ENCODE measurements around the gene ENG. TPM values are rescaled to one million over a fixed set of nuclear protein-coding genes. Genes with fewer than 3 reads are reported as not detected.

ENG gene
- polyA plus RNA-seq, 4 donors: 80.0 to 96.4 (median 94.8) TPM

DNA sequence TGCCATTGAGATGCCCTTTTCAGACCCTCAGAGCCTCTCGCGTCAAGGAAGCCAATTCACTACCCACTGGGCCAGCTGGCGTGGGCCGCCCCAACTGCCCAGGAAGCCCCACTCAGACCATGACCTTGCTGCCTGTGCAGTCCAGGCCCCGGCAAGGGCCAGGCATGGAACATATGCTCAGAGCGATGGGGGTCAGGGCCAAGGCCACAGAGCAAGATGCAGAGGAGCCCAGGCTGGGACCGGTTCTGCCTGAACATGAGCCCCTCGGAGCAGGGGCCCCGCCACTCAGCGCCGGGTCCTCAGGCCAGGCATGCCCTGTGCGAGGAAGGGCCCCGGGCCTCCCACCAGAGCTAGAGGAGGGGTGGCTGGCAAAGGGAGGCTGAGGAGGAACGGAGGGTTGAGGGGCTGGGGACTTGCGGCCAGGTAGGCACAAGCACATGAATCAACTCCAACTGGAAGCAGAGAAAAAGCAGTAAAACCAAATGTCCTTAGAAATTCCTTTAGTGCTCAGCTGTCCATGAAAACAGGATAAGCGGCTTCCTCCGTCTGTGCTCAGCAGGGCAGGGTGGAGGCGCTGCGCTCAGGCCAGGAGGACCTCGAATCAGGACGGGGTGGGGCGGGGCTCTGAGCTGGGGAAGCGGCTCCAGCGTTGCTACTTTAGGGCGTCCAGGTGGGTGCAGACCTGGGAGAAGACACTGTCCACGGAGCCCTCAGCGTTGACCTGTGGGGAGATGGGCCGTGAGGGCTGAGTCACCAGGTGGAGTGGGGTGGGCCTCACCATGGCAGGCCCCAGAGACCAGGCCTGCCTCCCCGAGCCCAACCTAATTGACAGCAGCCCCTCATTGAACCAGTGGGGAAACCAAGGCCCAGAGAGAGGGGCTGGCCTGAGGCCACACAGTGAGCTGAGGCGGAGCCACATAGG lies 13.2 kb upstream of the ENG start:
- no peak for DNase-seq (ENCODE audit: low read depth in 4 of 4, low spot score in 3 of 4)

DNA sequence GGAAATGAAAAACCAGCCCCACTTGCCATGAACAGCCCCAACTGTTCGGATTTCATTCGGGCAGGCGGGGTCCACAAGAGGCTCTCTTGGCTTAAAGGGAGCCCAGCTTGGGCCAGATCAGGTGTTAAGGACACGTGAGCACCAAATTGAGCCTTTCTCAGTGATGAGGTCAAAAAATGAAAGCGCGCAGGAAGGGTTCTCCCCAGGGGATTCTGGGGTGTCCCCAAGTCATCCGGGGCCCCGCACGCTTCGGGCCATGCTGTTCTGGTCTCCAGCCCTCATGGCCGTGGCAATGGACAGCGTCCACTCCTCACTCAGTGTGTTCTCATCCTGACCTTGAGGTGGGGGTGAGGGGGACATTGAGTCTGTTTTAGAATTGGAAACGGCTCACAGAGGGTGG lies 12.1 kb upstream of the ENG start:
- DNase-seq (ENCODE audit: low read depth in 4 of 4, low spot score in 3 of 4): no peak

DNA sequence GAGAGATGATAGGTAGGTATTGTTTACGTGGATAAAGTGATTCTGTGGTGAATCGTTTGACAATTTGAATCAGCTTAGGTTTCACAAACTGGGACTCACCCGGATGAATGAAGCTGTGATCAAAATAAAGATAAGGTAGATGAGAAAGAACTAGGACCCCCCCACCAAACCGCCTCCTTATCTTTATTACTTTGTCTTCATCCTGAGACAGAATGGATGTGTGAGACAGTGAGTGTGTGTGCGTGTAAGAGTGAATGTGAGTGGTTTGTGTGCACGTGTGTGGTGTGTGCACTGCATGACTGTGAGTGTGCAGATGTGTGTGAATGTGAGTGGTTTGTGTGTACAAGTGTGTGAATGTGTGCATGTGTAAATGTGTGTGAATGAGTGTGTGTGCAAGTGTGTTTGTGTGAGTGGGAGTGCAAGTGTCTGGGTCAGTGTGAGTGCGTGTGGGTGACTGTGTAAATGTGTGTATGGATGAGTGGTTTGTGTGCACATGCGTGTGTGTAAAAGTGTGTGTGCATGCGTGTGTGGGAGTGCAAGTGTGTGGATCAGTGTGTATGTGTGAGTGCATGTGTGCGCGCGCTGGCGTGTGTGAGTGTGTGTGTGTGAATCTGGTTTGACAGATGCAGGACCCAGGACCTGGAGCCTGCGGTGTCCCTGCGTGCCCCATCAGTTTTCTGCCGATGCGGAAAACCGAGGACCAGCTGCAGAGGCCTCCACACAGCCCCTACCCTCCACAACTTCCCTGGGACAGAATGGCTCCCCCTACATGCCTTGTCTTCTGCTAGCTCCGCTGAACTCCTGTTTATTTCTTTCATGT lies 11.4 kb upstream of the ENG start:
- DNase-seq (ENCODE audit: low read depth in 4 of 4, low spot score in 3 of 4): no peak

DNA sequence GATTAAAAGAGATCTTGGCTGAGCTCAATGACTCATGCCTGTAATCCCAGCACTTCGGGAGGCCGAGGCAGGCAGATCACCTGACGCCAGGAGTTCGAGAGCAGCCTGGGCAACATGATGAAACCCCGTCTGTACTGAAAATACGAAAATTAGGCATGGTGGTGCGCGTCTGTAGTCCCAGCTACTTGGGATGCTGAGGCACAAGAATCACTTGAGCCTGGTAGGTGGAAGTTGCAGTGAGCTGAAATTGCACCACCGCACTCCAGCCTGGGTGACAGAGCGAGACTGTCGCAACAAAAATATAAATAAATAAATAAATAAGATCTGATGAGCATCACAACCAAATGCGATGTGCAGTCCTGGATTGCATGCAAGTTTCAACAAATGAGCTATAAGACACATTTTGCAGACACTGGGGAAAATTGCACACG lies 8.7 kb upstream of the ENG start:
- DNase-seq (ENCODE audit: low read depth in 4 of 4, low spot score in 3 of 4): no peak

DNA sequence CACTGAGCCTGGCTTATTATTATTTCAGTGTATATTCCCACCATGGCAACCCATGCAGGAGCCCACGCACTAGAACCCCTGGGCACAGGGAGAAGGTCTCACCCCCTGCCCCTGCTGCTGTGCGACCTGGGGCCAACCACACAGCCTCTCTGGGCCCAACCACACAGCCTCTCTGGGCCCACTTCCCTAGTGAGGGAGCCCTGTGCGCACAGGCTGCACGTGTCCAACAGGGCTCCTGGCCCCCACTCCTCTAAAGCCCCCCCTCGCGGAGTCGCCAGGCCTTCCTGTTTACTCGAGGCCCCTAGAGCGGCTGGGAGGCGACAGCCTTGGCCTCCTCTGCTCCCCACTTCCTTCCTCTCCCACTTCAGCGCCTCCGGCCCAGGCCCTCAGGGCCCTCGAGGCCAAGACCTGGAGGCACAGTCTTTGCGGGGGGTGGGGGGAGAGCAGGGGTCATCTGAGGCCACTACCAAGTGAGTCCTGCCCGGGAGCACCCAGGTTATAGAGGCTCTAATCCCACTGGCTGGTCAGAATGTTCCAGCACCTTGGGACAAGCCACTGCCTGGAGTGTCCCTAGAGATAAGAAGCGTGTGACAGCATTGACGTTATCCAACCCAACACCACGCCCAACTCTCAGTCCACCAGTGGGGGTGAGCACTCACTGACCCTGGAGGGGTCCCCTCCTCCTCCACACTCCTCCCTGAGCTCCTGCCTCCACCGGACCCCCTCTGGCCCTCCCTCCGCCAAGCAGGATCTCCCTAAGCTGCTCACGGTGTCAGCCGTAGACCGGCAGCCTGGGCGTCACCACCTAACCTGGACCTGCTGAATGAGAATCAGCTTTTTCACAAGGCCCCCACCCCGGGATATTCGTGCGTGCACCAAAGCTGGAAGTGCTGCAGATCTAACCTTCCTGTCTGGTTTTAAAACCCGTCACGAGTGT lies 7.9 kb upstream of the ENG start:
- no peak for DNase-seq (ENCODE audit: low read depth in 4 of 4, low spot score in 3 of 4)

DNA sequence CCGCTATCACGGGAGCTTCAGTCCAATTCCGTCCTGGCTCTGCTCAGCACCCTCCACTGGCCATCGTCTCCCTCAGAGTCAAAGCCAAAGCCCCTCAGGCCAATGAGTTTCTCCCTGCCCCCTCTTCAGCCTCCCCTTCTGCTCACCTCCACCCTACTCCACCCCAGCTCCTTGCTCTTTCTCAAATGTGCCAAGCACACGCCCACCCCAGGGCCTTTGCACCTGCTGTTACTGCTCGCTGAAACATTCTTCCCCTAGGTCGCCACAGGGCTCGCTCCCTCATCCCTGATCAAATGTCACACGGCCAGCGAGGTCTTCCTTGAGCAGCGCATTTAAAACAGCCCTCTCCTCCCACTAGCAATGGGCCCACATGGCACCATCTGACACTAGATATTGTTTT lies 6.3 kb upstream of the ENG start:
- DNase-seq (ENCODE audit: low read depth in 4 of 4, low spot score in 3 of 4): no peak

DNA sequence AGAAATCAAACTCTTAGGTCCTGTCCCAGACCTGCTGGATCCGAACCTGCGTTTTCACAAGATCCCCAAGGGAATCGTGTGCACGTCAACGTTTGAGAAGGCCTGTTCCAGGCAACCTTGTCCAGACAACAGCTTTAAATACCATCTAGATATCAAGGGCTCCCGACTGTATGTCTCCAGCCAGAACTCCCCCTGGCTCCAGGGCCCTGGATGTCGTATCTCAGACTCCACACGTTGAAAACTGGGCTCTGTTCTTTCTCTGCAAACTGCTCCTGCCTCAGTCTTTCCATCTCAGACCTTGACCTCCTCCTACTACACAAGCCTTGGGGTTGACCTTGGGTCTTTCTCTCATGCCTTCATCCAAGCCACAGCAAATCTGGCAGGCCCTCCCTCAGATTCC lies 5.8 kb upstream of the ENG start:
- no peak for DNase-seq (ENCODE audit: low read depth in 4 of 4, low spot score in 3 of 4)

DNA sequence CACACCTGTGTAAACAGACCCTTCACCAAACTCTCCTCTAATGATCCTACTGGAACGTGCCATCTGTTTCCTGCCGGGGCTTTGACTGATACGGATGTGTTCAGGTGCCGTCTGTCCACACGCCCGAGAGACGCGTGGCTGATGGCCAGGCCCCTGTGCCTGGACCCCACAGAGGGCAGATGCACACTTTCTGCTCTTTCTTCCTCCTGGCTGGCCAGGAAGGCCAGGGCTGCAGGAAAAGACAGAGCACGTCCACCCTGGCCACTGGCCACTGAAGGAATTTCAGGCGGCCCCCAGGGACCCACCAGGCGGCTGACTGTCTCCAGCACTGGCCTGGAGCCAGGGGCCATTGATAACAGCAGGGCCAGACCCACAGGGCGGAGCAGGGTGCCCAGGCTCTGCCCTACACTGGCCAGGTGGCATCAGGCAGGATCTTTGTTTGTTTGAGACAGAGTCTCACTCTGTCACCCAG lies 3.6 kb upstream of the ENG start:
- no peak for DNase-seq (ENCODE audit: low read depth in 4 of 4, low spot score in 3 of 4)

DNA sequence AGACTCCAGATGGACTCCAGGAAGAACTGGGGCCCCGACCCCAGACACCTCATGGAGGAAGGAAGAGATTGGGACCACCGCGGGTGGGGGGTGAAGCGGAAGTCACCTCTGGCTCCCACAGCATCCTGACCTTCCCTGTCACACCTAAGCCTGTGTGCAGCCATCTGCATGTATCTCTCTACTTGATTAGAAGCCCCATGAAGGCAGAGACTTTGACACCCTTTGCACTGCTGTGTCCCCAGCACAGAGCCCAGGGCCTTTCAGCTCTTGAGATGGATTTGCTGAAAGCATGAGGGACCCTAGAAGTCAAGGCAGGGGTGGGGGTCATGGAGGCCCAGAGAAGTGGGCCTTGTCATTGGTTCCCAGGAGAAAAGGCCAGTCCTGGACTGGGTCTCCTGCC lies 2.8 kb upstream of the ENG start:
- DNase-seq (ENCODE audit: low read depth in 4 of 4, low spot score in 3 of 4): no peak

DNA sequence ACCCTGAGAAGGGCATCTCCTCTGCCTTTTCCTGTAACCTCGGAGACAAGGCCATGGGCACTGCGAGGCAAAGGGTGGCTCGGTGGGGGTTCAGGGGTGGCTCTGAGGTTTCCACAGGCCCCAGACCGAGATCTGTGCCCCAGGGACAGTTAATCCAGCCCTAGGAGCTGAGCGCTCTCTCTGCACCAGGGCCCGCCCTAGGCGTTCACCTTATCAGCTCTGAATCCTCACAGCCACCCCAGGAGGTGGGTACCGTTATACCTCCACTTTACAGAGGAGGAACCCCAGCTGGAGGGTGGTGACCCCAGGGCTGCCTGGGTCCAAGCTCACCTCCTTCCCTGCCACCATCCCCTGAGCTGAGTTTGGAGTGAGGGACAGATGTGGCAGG lies 2.3 kb upstream of the ENG start:
- no peak for DNase-seq (ENCODE audit: low read depth in 4 of 4, low spot score in 3 of 4)

DNA sequence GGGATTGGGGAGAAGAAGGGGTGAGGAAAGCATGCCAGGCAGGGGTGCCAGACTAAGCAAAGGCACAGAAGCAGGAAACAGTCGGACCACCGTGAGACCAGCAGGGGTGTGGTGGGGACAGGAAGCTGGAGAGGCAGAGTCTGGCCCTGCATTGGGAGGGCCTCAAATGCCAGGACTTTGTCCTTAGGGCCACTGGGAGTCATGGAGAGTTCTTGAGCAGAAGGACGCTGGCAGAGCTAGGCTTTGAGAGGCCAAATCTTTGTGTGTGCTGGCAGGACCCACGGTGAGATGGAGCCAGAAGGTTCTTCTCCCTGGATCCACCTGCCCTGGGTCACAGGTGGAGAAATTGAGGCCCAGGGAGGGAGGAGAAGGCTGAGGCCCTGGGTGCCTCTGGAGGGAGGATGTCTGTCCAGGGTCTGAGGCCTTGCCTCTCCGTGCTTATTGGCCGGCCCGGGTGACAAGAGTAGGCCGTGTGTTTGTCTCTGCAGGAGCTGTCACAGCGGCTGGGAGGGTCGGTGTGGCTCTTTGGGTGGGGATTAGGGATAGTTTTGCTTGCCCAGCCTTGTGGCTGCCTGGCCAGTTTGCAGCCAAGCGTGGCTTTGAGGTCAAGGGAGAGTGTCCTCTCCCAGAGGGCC lies 1.8 kb upstream of the ENG start:
- no peak for DNase-seq (ENCODE audit: low read depth in 4 of 4, low spot score in 3 of 4)

DNA sequence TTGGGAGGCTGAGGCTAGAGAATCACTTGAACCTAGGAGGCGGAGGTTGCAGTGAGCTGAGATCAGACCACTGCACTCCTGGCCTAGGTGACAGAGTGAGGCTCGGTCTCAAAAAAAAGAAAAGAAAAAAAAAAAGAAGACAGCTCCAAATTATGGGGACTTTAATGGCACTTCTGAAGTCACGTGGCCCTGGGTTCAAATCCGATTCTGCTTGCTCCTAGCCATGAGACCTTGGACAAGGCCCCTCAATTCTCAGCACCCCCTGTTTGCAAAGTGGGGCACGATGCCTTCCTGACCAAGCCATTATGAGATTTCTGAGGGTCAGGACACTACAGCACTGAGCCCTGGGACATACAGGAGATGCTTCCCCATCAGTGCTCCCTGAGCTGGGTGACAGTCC lies 1.1 kb upstream of the ENG start:
- no peak for DNase-seq (ENCODE audit: low read depth in 4 of 4, low spot score in 3 of 4)

DNA sequence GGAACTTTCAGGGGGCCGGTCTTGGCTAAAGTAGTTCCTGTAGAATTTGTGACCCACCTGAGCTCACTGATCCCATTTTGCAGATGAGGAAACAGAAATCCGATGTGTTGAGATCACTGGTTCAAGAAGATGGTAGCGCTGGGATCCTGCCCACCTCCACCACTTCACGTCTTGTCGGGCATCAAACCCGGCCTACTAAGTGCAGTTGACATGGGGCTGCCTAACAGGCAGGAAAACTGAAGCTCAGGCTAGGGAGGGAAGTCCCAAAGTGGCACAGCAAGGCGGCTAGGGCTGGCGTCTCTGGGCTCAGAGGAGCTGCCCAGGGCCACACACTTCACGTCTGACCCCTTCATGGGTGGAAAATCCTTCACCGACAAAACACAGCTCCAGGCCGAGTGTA lies 502 bp upstream of the ENG start:
- DNase-seq (ENCODE audit: low read depth in 4 of 4, low spot score in 3 of 4): no peak

DNA sequence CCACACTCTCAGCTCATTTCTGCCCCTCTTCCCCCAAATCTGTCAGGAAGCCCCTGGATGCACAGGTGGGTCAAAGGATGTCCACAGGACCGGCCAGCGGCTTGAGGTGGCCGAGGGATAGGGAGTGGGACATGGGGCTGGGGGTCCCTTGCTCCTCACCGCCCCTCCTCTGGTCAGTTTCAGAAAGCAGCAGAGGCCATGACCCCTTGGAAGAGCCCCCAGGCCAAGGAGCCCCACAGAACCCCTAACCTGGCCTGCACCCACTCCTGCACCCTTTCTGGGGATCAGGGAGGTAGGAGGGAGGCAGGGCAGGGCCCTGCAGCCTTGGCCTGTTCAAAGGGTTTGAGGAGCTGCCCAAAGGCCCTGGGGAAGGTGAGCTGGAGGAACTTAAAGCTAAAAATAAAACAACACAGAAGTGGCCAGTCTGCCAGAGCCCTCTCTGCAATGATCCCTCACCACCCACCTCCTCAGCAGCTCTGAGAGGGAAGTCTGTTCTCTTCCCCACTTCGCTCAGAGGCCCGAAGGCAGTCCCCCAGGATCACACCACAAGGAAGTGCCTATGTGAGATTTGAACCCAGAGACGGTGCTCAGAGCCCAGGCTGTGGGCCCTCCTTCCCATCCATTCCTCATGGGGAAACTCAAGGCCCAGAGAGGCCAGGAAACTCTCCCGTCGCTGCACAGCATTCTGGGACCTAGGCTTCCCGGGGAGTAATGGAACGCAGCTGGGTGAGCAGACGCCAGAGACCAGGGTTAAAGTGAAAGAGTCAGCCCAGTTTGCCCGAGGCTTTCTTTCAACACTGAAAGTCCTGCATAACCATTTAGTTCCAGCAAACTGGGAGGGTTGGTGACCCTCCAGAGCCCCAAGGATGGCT lies 910 bp downstream of the ENG start:
- no peak for DNase-seq (ENCODE audit: low read depth in 4 of 4, low spot score in 3 of 4)

DNA sequence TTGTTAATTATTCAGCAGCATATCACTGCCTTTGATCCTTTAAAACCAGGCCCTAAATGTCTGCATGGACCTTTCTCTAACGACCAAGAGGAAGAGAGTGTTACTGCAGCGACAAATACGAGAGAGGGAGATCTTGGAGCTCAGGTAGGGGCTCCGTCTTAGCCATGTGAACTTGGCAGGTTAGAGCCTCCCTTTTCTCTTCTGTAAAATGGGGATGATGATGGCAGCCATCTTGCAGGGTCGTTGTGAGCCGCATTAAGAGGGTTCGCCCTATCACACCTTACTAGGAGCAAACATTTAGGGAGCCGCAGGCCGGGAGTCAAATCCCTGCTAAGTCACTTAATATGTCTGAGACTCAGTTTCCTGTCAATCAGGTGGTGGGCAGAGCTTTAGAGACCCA lies 1.6 kb downstream of the ENG start:
- DNase-seq (ENCODE audit: low read depth in 4 of 4, low spot score in 3 of 4): no peak

DNA sequence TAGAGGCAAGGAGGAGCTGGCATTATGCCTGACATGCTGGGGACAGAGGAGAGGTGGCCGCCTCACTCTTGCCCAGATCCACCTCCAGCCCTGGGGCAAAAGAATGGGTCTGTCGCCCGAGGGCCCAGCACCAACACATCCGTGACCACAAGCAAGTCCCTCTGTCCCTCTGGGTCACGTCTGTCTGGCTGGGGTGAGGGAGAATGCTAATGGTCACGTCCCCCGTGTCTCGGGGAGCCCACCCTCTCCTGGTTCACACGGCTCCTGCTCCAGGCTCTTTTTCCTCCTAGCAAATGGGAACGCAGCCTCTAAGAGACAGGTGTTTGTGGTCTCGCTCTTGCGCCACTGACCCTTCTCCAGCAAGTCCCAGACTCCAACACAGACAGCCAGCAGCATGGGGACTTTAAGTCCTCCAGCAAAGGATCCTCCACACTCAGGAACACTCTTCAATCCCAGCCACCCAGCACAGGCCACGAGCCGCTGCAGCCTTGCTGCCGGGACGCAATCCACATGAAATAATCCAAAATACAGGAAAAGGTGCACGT lies 4.1 kb downstream of the ENG start:
- DNase-seq (ENCODE audit: low read depth in 4 of 4, low spot score in 3 of 4): no peak

DNA sequence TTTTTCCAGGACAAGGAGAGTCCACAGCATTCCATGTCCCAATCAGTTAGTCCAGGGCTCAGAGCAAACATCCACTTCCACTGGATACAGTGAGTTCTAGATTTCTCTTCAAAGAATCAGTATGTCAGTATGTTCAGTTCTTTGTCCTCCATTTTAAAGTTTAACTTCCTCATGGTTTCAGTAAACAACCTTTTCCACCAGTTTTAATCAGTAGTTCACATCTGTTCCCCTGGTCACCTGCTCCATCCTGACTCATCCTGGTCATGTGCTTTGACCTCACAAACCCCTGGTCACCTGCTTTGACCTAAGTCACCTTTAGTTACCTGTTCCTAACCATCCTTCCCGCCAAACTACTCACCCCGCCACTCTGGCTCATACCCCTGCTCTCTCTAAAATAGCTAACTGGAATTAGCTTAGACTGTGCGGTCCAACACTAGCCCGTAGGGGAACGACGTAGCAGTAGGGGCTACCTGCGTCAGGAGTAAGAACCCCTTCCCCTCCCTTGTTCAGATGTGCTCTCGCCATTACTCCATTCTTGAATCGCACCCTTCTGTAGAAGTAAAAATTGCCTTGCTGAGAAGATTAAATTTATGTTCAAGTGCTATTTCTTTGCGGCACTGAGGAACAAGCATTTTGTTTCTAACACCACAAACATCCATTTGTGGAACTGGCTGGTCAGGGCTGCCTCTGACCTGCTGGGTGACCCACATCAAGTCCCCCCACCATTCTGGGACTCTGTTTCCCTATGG lies 5.5 kb downstream of the ENG start:
- DNase-seq (ENCODE audit: low read depth in 4 of 4, low spot score in 3 of 4): no peak
